Measurements from ENCODE around the gene CD7.

CD7 gene

DNA sequence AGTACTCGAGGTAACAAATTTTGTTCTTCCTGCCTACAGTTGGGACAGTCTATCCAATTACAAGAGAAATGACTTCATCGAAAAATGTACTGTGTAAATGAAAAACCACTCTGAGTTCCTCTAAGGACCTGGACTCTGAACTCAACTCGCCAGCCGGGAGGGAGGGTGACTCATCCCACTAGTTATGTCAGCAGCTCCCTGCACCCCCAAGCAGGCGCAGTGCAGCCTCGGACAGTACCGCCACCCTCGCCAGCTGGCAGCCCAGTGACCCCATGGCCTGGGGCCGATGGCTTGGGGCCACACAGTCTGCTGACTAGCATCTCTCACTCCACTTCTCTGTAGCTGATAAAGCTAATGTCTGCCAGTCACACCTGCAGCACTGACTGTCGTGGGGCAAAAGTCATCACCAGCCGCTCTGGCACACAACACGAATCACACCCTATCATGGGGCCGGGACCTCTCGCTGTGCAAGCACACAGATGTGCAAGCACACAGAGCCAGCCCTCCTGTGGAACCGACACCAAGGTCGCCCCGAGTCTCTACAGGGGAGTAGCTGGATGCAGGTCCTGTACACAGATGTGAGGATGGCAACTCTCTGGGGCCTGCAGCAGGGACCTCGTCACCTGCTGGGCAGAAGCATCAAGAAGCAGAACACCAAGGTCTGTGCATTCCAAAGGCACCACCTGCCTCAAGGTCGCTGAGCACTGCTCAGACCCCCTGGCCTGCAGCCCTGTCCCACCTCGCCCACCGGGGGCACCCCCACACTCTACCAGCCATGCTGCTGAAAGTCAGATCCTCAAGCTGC, 49.6 kb downstream of the CD7 start:
- Histone ChIP-seq H3K9ac (ENCODE audit: low read depth, low read length) (no peak overlapping the region), H3K36me3 (ENCODE audit: insufficient read depth, low read length) (peaks cover 37% of the 10 kb centered on the region), H3K9me3 (ENCODE audit: control insufficient read depth, insufficient read depth, low read length) (no peaks in the 10 kb centered on the region), H3K4me1 (ENCODE audit: insufficient read depth, low read length) (peaks cover 20% of the 10 kb centered on the region; the same call in 1 of the 2 replicates)

DNA sequence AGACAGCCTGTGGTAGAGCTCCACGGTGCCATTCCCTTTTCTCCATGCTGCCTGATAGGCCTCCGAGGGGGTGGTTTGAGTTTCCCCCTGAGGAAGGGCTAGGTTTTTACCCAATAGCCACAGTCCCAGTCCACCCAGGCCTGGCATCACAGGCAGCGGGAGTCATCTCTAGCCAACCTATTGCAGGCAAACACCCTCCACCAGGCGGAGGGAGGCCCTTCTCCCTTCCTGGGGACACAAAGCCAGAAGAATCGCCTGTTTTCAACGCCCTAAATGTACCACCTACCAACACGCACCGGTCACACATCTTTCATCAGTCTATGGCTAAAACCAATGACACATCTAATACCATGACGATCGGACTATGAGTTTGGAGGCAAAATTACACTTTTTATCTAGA, 51.3 kb downstream of the CD7 start:
- H3K9me3 ChIP-seq (ENCODE audit: control insufficient read depth, insufficient read depth, low read length), result no peaks in the 10 kb centered on the region
- peaks cover 17% of the 10 kb centered on the region; the same call in 1 of the 2 replicates for H3K4me1 ChIP-seq (ENCODE audit: insufficient read depth, low read length)
- peaks cover 46% of the 10 kb centered on the region for H3K36me3 ChIP-seq (ENCODE audit: insufficient read depth, low read length)
- no peak overlapping the region for H3K9ac ChIP-seq (ENCODE audit: low read depth, low read length)
